Skeletal muscle cell (primary cell): ENCODE measurements around the gene TESK1.
"Not testable (repeated sequence)": the region's sequence is repeated elsewhere in the genome, so short reads cannot be mapped to it uniquely, and the experiment has no call there.

Experiments used
- DNase-seq: peaks from one replicate; pipeline ENCODE4 v3.0.0-alpha.2; 2010; ENCODE audit warnings: low read depth
- H3K4me3 ChIP-seq: 2 replicates; pipeline ENCODE4 v1.5.1; 2011; ENCODE audit warnings: low read depth, mild to moderate bottlenecking, control low read depth, low read length, moderate library complexity

The TESK1 gene

GRCh38 chr9:35577486-35577885 is 27.6 kb upstream of the TESK1 start:
- no peak overlapping the region for H3K4me3 ChIP-seq
- no peak for DNase-seq

DNA sequence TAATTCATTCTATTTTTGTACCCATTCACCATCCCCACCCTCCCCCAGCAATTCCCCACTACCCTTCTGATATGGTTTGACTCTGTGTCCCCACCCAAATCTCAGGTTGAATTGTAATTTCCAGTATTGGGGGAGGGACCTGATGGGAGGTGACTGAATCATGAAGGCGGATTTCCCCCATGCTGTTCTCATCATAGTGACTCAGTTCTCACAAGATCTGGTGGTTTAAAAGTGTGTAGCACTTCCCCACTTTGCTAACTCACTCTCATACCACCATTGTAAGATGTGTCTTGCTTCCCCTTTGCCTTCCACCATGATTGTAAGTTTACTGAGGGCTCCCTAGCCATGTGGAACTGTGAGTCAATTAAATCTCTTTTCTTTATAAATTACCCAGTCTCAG is 25.9 kb upstream of the TESK1 start:
- no peak for DNase-seq
- no peak overlapping the region for H3K4me3 ChIP-seq

DNA sequence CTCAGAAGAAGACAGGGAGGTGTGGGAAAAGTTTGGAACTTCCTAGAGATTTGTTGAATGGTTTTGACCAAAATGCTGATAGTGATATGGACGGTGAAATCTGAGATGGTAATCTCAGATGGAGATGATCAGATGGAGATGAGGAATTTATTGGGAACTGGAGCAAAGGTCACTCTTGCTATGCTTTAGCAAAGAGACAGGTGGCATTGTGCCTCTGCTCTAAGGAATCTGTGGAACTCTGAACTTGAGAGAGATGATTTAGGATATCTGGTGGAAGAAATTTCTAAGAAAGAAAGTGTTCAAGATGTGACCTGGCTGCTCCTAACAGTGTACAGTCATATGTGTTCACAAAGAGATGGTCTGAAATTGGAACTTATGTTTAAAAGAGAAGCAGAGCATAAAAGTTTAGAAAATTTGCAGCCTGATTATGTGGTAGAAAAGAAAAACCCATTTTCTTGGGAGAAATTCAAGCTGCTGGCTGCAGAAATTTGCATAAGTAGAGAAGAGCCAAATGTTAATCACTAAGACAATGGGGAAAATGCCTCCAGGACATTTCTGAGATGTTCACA is 25.3 kb upstream of the TESK1 start:
- not testable (repeated sequence) for DNase-seq

DNA sequence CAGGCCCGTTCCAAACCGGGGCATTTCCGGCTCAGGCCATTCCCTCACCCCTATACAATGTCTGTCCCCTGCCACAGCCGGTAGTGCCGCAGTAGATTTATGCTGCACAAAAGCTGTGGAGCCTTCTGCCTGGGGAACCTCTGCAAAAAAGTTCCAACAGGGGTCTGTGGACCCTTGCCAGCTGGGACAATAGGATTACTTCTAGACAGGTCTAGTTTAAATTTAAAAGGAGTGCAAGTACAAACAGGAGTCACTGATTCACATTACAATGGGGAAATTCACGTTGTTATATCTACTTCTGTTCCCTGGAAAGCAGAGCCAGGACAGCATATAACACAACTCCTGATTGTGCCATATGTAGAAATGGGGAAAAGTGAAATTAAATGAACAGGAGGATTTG is 21.5 kb upstream of the TESK1 start:
- H3K4me3 ChIP-seq, DNase-seq: not testable (repeated sequence)

More for the DNA sequence above, 25.3 kb upstream of the TESK1 start:
- H3K4me3 ChIP-seq = not testable (repeated sequence)

- not testable (repeated sequence) for DNase-seq, H3K4me3 ChIP-seq
Measured at GRCh38 chr9:35584681-35585080, 20.4 kb upstream of the TESK1 start.

GRCh38 chr9:35588506-35588905 is 16.6 kb upstream of the TESK1 start:
- not testable (repeated sequence) for DNase-seq, H3K4me3 ChIP-seq

GRCh38 chr9:35593581-35593980 is 11.5 kb upstream of the TESK1 start:
- no peak for DNase-seq
- no peak overlapping the region for H3K4me3 ChIP-seq

- H3K4me3 ChIP-seq = no peak overlapping the region
- DNase-seq = no peak
Measured at GRCh38 chr9:35594471-35594870, 10.6 kb upstream of the TESK1 start.

GRCh38 chr9:35596907-35597306 is 8.2 kb upstream of the TESK1 start:
- not testable (repeated sequence) for DNase-seq

DNA sequence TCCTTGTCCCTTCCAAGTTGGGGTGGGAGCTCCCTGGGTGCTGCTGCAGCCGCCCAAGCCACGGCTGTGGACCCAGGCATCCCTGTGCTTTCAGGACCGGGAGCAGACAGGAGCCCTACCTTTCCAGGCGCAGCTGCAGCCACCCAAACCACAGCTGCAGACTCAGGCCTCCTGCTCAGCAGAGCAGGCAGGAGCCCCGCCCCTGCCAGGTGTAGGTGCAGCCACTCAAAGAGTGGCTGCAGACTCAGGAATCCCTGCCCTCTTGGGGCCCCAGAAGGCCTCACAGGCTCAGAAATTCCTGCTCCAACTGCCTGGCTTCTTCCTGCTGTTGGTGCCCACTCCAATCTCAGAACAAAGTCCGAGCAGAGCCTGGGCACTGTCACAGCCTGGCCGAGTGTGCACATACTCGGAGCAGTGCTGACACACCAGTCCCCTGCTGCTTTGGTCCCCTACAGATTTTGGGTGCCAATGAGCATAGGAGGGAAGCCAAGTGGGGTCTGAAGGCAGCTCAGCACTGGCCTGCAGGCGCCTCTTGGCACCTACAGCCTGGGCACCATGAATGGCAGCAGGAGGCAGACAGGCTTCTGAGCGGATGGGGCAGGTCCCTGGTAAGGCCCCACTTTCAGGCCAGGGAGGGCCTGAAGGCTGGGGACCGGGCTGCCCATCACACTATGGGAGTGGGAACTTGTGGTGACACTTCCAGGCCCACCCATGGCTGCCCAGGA is 6.0 kb upstream of the TESK1 start:
- no peak for DNase-seq
- H3K4me3 ChIP-seq = no peak overlapping the region

More at GRCh38 chr9:35596907-35597306, 8.2 kb upstream of the TESK1 start:
- not testable (repeated sequence) for H3K4me3 ChIP-seq

DNA sequence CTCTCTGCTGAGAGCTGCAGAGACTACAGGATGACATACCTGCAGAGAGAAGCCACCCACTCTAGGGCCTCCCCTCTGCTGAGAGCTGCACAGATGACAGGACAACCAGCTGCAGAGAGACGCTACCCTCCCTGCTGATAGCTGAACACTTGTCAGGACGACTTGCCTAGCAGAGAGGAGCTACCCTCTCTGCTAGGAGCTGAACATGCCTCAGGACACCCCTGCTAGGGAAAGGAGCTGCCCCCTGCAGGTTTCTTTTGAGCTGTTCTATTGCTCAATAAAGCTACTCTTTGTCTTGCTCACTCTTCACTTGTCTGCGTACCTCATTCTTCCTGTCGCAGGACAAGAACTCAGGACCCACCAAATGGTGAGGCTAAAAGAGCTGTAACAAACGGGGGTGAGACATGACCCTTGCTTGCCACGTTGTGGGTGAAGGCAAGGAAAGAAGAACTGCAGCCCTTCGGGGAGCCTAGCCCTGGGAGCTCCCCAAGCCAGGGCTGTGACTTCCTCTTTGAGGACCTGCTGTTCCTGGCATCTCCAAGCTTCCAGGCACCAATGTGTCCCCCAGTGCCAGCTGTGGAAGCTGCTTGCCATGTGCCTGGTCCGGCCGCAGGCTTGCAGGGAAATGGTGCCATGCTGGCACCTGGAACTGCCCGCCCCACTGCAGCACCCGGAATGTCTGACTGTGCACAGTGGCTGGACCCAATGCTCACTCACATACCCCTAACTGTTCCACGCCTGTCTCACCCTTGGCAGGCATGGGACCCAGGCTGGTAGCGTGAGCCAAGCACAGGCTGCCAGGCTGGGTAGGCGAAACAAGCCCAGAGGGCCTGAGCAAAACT is 5.1 kb upstream of the TESK1 start:
- H3K4me3 ChIP-seq = no peak overlapping the region
- no peak for DNase-seq

DNA sequence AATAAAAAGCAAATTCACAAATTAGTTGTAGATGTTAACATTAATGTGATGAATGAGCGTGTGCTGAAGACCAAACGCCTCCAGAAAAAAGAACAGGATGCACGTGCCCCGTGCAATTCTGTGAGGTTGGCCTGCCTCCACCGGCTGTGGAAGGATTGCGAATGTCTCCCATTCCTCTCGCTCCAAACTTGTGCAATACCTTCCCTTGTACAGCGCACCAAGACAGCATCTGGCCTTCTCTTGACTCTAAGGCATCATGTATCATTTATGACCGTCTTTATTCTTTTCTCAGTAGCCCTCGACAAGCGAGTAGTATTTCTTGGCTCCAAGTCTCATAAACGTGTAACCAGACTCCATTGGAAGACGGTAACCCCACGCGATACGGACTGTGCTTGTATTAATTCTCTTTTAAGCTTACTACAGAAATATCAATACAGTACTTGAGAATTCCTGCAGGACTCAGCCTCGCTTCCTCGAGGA is 1.5 kb upstream of the TESK1 start:
- peak overlapping the region; percentile 56 for H3K4me3 ChIP-seq
- DNase-seq = peak; percentile 79

DNA sequence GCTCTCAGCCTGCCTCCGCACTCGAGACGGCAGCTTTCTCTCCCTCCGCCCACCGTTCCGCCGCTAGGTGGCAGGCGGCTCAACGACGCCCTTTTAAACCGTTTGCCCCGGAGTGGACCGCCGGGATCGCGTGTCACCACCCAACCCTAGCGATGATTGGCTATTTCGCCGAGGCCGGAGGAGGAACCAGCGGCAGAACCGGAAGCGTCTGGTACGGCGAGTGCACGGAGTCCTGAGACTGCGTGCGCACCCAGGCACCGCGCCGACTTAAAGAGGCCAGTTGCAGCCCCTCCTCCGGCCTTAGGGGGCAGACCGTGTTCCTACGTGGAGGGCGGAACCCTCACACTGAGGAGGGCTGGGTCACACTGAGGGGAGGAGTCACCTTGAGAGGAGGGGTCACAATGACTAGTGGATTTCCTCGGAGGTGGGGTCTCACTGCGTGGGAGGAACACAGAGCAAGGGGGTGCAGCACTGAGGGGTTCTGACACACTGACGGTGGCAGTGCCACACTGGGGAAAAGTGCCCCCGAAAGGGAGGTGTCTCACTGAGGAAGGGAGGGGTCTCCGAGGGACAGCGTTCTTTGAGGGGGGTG is 980 bp upstream of the TESK1 start:
- peak; percentile 98 for DNase-seq
- peak overlapping the region; percentile 75 for H3K4me3 ChIP-seq

DNA sequence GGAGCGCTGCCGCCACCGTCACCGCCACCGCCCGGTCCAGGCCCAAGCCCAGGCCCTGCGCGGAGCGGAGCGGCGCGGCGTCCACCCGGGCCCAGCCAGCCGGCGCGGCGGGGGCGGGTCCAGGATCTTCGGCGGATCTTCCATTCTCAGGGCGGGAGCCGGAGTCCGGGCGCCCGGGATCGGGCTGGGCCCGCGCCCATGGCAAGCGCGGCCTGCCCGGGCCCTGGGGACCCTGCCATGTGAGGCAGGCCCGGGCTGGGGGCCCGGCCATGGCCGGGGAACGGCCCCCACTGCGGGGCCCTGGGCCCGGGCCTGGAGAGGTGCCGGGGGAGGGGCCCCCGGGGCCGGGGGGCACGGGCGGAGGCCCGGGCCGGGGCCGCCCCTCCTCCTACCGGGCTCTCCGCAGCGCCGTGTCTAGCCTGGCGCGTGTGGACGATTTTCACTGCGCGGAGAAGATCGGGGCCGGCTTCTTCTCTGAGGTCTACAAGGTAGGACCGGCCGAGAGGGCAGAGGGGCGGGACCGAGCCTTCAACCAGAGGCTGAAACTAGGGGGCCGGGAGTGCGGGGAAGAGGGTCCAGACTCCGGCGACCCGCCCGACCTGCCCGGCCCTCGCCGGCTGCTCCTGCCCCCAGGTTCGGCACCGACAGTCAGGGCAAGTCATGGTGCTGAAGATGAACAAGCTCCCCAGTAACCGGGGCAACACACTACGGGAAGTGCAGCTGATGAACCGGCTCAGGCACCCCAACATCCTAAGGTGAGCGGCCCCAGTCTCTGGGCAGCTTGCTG is 482 bp downstream of the TESK1 start:
- H3K4me3 ChIP-seq = peak overlapping the region; percentile 75
- no peak for DNase-seq

DNA sequence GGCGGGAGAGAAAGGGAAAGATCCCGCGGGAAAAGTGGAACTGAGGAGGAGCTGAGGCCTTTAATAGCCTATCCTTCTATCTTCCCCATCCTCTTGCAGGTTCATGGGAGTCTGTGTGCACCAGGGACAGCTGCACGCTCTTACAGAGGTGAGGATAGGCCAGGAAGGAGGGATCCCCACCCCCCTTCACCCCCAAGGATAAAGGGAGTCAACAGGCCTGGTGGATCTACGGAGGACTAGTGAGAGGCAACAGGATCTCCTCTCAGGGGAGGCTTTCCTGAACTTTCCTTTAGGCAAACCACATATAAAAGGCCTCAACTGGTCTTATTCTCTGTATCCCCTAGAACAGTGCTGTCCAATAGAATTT is 1.1 kb downstream of the TESK1 start:
- DNase-seq = no peak
- peak overlapping the region; percentile 75 for H3K4me3 ChIP-seq

- no peak overlapping the region for H3K4me3 ChIP-seq
- no peak for DNase-seq
Measured at GRCh38 chr9:35606726-35607125, 1.7 kb downstream of the TESK1 start.

GRCh38 chr9:35608221-35608620 is 3.2 kb downstream of the TESK1 start:
- no peak overlapping the region for H3K4me3 ChIP-seq
- no peak for DNase-seq

- peak; percentile 53 for DNase-seq
- no peak overlapping the region for H3K4me3 ChIP-seq
Measured at GRCh38 chr9:35609001-35609819, 4.1 kb downstream of the TESK1 start.
